Measurements from ENCODE around the gene DIP2B.
"Not testable (repeated sequence)": the region's sequence is repeated elsewhere in the genome, so short reads cannot be mapped to it uniquely, and the experiment has no call there.

The DIP2B gene

GRCh38 chr12:50677858-50678257, 173.1 kb downstream of the DIP2B start:
- DNase-seq (ENCODE audit: low spot score) = no peak

GRCh38 chr12:50678650-50679365, 174.0 kb downstream of the DIP2B start:
- DNase-seq (ENCODE audit: low spot score) = no peak

- no peak for DNase-seq (ENCODE audit: low spot score)
Measured at GRCh38 chr12:50679612-50680011, 174.8 kb downstream of the DIP2B start.

GRCh38 chr12:50681064-50681463, 176.3 kb downstream of the DIP2B start:
- DNase-seq (ENCODE audit: low spot score) = not testable (repeated sequence)

- no peak for DNase-seq (ENCODE audit: low spot score)
Measured at GRCh38 chr12:50685641-50686040, 180.9 kb downstream of the DIP2B start.

GRCh38 chr12:50686406-50686805, 181.6 kb downstream of the DIP2B start:
- no peak for DNase-seq (ENCODE audit: low spot score)

- no peak for DNase-seq (ENCODE audit: low spot score)
Measured at GRCh38 chr12:50686976-50687375, 182.2 kb downstream of the DIP2B start.

GRCh38 chr12:50689437-50689836, 184.7 kb downstream of the DIP2B start:
- no peak for DNase-seq (ENCODE audit: low spot score)

GRCh38 chr12:50690925-50691324, 186.1 kb downstream of the DIP2B start:
- DNase-seq (ENCODE audit: low spot score) = no peak

GRCh38 chr12:50695961-50696360, 191.2 kb downstream of the DIP2B start:
- DNase-seq (ENCODE audit: low spot score) = no peak

- no peak for DNase-seq (ENCODE audit: low spot score)
Measured at GRCh38 chr12:50696931-50697330, 192.1 kb downstream of the DIP2B start.

- DNase-seq (ENCODE audit: low spot score) = no peak
Measured at GRCh38 chr12:50699154-50699553, 194.4 kb downstream of the DIP2B start.

GRCh38 chr12:50699940-50700339, 195.2 kb downstream of the DIP2B start:
- no peak for DNase-seq (ENCODE audit: low spot score)

- DNase-seq (ENCODE audit: low spot score) = no peak
Measured at GRCh38 chr12:50706606-50707005, 201.8 kb downstream of the DIP2B start.

- no peak for DNase-seq (ENCODE audit: low spot score)
Measured at GRCh38 chr12:50707396-50707795, 202.6 kb downstream of the DIP2B start.

- DNase-seq (ENCODE audit: low spot score) = no peak
Measured at GRCh38 chr12:50708631-50709030, 203.8 kb downstream of the DIP2B start.

- DNase-seq (ENCODE audit: low spot score) = no peak
Measured at GRCh38 chr12:50711121-50711520, 206.3 kb downstream of the DIP2B start.

GRCh38 chr12:50715174-50715573, 210.4 kb downstream of the DIP2B start:
- DNase-seq (ENCODE audit: low spot score) = no peak

GRCh38 chr12:50718760-50719159, 214.0 kb downstream of the DIP2B start:
- no peak for DNase-seq (ENCODE audit: low spot score)

GRCh38 chr12:50720085-50720484, 215.3 kb downstream of the DIP2B start:
- DNase-seq (ENCODE audit: low spot score) = no peak

- no peak for DNase-seq (ENCODE audit: low spot score)
Measured at GRCh38 chr12:50720501-50720900, 215.7 kb downstream of the DIP2B start.

- no peak for DNase-seq (ENCODE audit: low spot score)
Measured at GRCh38 chr12:50723865-50724264, 219.1 kb downstream of the DIP2B start.

- no peak for DNase-seq (ENCODE audit: low spot score)
Measured at GRCh38 chr12:50725011-50725942, 220.5 kb downstream of the DIP2B start.
